GM12864 (cell line): ENCODE data around the gene ACP6.

ENCODE experiments used
- DNase-seq: peaks from one replicate; pipeline ENCODE4 v3.0.0-alpha.2; 2011; ENCODE audit warnings: low read depth
- H3K4me3 ChIP-seq: 2 replicates; pipeline ENCODE4 v1.5.1; 2011; ENCODE audit warnings: mild to moderate bottlenecking, low read depth, low read length, control low read depth
- CTCF ChIP-seq: IDR thresholded peaks from 2 replicates; pipeline ENCODE4 v1.5.1; 2011; ENCODE audit warnings: low read depth, mild to moderate bottlenecking, moderate library complexity, low read length, control low read depth, inconsistent platforms; ENCODE audit errors: missing control alignments

The ACP6 gene

GRCh38 chr1:147636314-147636713, 34.0 kb downstream of the ACP6 start:
- no peak overlapping the region for H3K4me3 ChIP-seq
- DNase-seq, result no peak
- TF ChIP-seq CTCF, result no peak

GRCh38 chr1:147635342-147635741, 35.0 kb downstream of the ACP6 start:
- TF ChIP-seq CTCF, result no peak
- DNase-seq, result no peak
- H3K4me3 ChIP-seq, result no peak overlapping the region

GRCh38 chr1:147634645-147635044, 35.7 kb downstream of the ACP6 start:
- TF ChIP-seq CTCF, result no peak
- no peak overlapping the region for H3K4me3 ChIP-seq
- DNase-seq, result no peak

- H3K4me3 ChIP-seq, result no peak overlapping the region
- TF ChIP-seq CTCF, result no peak
- DNase-seq, result no peak
These were observed 36.6 kb downstream of the ACP6 start for GRCh38 chr1:147633759-147634158.

- no peak for DNase-seq
- no peak for TF ChIP-seq CTCF
- H3K4me3 ChIP-seq, result no peak overlapping the region
These were observed 38.5 kb downstream of the ACP6 start for GRCh38 chr1:147631839-147632238.

GRCh38 chr1:147630447-147630846, 39.9 kb downstream of the ACP6 start:
- no peak for DNase-seq
- H3K4me3 ChIP-seq, result no peak overlapping the region
- no peak for TF ChIP-seq CTCF

GRCh38 chr1:147630022-147630421, 40.3 kb downstream of the ACP6 start:
- TF ChIP-seq CTCF, result no peak
- no peak for DNase-seq

More at GRCh38 chr1:147630022-147630421, 40.3 kb downstream of the ACP6 start:
- H3K4me3 ChIP-seq, result no peak overlapping the region
